Measurements from ENCODE around the gene KDM2A. TPM values are rescaled to one million over a fixed set of nuclear protein-coding genes. Genes with fewer than 3 reads are reported as not detected.
A peak's percentile ranks its signal among the peaks of the same experiment; 100 is the strongest.

The KDM2A gene
- total RNA-seq, 2 experiments from 2014 or later = 83.8 to 94.0 TPM

- CTCF ChIA-PET = interaction anchor here (3.9 kb wide), 1 partner anchor 14 kb away, joined by 36 read pairs; no protein-coding TSS in a partner anchor
- peak overlapping the region; percentile 64 for H3K27ac Mint-ChIP-seq
These were observed 165.9 kb downstream of the KDM2A start for GRCh38 chr11:67284811-67285540.

GRCh38 chr11:67285541-67286498, 166.8 kb downstream of the KDM2A start:
- peaks cover 51% of the 10 kb centered on the region for H3K36me3 Mint-ChIP-seq (ENCODE audit: low read depth)
- H3K4me3 Mint-ChIP-seq = peak overlapping the region; percentile 73
- H3K9me3 Mint-ChIP-seq = no peaks in the 10 kb centered on the region
- DNase-seq = no peak
- ChIA-PET CTCF (interaction anchor here (1.3 to 6.1 kb wide), 3 partner anchors 8 to 31 kb away, joined by 5 to 41 read pairs (median 15); no protein-coding TSS in a partner anchor), POLR2A (no interaction called here)
- peaks cover 59% of the 10 kb centered on the region for H3K4me1 Mint-ChIP-seq
- H3K27me3 Mint-ChIP-seq = no peaks in the 10 kb centered on the region
- peak overlapping the region; percentile 98 for H3K27ac Mint-ChIP-seq

More at GRCh38 chr11:67284811-67285540, 165.9 kb downstream of the KDM2A start:
- H3K27me3 Mint-ChIP-seq = no peaks in the 10 kb centered on the region
- no peak for DNase-seq
- peaks cover 53% of the 10 kb centered on the region for H3K36me3 Mint-ChIP-seq (ENCODE audit: low read depth)
- POLR2A ChIA-PET = no interaction called here
- H3K4me3 Mint-ChIP-seq = no peak overlapping the region
- peaks cover 58% of the 10 kb centered on the region for H3K4me1 Mint-ChIP-seq
- no peaks in the 10 kb centered on the region for H3K9me3 Mint-ChIP-seq

- ChIA-PET CTCF (interaction anchor here (1.0 to 6.1 kb wide), 6 partner anchors 9 to 90 kb away, joined by 3 to 41 read pairs (median 4); partner anchors contain the start of gene SSH3), POLR2A (interaction anchor here (0.7 to 2.0 kb wide), 3 partner anchors 9 to 153 kb away, joined by 4 to 10 read pairs (median 7); no protein-coding TSS in a partner anchor)
- Mint-ChIP-seq H3K27me3 (no peaks in the 10 kb centered on the region), H3K4me3 (peak overlapping the region; percentile 73), H3K9me3 (no peaks in the 10 kb centered on the region), H3K4me1 (peaks cover 66% of the 10 kb centered on the region), H3K27ac (peak overlapping the region; percentile 98), H3K36me3 (ENCODE audit: low read depth) (peaks cover 57% of the 10 kb centered on the region)
- peak; percentile 29 for DNase-seq
These were observed 167.7 kb downstream of the KDM2A start for GRCh38 chr11:67286621-67287333.

GRCh38 chr11:67287355-67288197, 168.5 kb downstream of the KDM2A start:
- Mint-ChIP-seq H3K27me3 (no peaks in the 10 kb centered on the region), H3K4me1 (peaks cover 68% of the 10 kb centered on the region), H3K9me3 (no peaks in the 10 kb centered on the region), H3K36me3 (ENCODE audit: low read depth) (peaks cover 56% of the 10 kb centered on the region), H3K27ac (peak overlapping the region; percentile 98), H3K4me3 (peak overlapping the region; percentile 73)
- peak; percentile 69 for DNase-seq
- POLR2A ChIA-PET = interaction anchor here (0.7 to 2.5 kb wide), 5 partner anchors 10 to 152 kb away, joined by 3 to 10 read pairs (median 7); partner anchors contain the start of gene GRK2
- CTCF ChIA-PET = interaction anchor here (0.8 to 6.1 kb wide), 17 partner anchors 10 to 114 kb away, joined by 3 to 41 read pairs (median 5); partner anchors contain the start of genes PPP1CA and SSH3

- no peaks in the 10 kb centered on the region for H3K9me3 Mint-ChIP-seq
- H3K4me1 Mint-ChIP-seq = peaks cover 72% of the 10 kb centered on the region
- no peak for DNase-seq
- no peaks in the 10 kb centered on the region for H3K27me3 Mint-ChIP-seq
- POLR2A ChIA-PET = interaction anchor here (0.8 to 2.5 kb wide), 5 partner anchors 11 to 116 kb away, joined by 3 to 10 read pairs (median 7); partner anchors contain the start of genes GRK2 and TBC1D10C
- H3K27ac Mint-ChIP-seq = peak overlapping the region; percentile 98
- H3K36me3 Mint-ChIP-seq (ENCODE audit: low read depth) = peaks cover 57% of the 10 kb centered on the region
- H3K4me3 Mint-ChIP-seq = peak overlapping the region; percentile 73
- CTCF ChIA-PET = interaction anchor here (0.8 to 6.1 kb wide), 16 partner anchors 10 to 113 kb away, joined by 3 to 41 read pairs (median 4); partner anchors contain the start of genes PPP1CA and SSH3
These were observed 169.1 kb downstream of the KDM2A start for GRCh38 chr11:67288198-67288451.

GRCh38 chr11:67288452-67289225, 169.6 kb downstream of the KDM2A start:
- POLR2A ChIA-PET = interaction anchor here (0.8 to 2.5 kb wide), 5 partner anchors 11 to 115 kb away, joined by 3 to 10 read pairs (median 7); partner anchors contain the start of genes GRK2 and TBC1D10C
- CTCF ChIA-PET = interaction anchor here (0.7 to 6.1 kb wide), 16 partner anchors 10 to 113 kb away, joined by 3 to 41 read pairs (median 5); partner anchors contain the start of genes PPP1CA and SSH3
- peaks cover 72% of the 10 kb centered on the region for H3K4me1 Mint-ChIP-seq
- peak overlapping the region; percentile 73 for H3K4me3 Mint-ChIP-seq
- peaks cover 60% of the 10 kb centered on the region for H3K36me3 Mint-ChIP-seq (ENCODE audit: low read depth)
- no peaks in the 10 kb centered on the region for H3K27me3 Mint-ChIP-seq
- H3K9me3 Mint-ChIP-seq = no peaks in the 10 kb centered on the region
- DNase-seq = peak; percentile 92
- H3K27ac Mint-ChIP-seq = peak overlapping the region; percentile 98

- POLR2A ChIA-PET = interaction anchor here (2.5 kb wide), 1 partner anchor 21 kb away, joined by 10 read pairs; no protein-coding TSS in a partner anchor
- Mint-ChIP-seq H3K27ac (peak within 1 kb of the TSS; percentile 98), H3K4me1 (peaks cover 71% of the 10 kb centered on the region), H3K4me3 (peak within 1 kb of the TSS; percentile 92), H3K27me3 (no peaks in the 10 kb centered on the region), H3K36me3 (ENCODE audit: low read depth) (peaks cover 60% of the 10 kb centered on the region), H3K9me3 (no peaks in the 10 kb centered on the region)
- CTCF ChIA-PET = interaction anchor here (0.7 to 6.1 kb wide), 11 partner anchors 9 to 46 kb away, joined by 3 to 41 read pairs (median 7); partner anchors contain the start of gene SSH3
- DNase-seq = no peak
These were observed 170.2 kb downstream of the KDM2A start, which contains the start of gene ANKRD13D for GRCh38 chr11:67289226-67289650. Gene ANKRD13D (plus strand): TSS chr11:67289303. CDS start chr11:67289461, 158 bp downstream.

GRCh38 chr11:67289651-67290479, 170.8 kb downstream of the KDM2A start:
- DNase-seq = peak; percentile 33
- Mint-ChIP-seq H3K36me3 (ENCODE audit: low read depth) (peaks cover 63% of the 10 kb centered on the region), H3K27me3 (no peaks in the 10 kb centered on the region), H3K4me3 (peak overlapping the region; percentile 92), H3K27ac (peak overlapping the region; percentile 87), H3K4me1 (peaks cover 67% of the 10 kb centered on the region), H3K9me3 (no peaks in the 10 kb centered on the region)
- CTCF ChIA-PET = interaction anchor here (1.5 to 6.1 kb wide), 7 partner anchors 8 to 19 kb away, joined by 3 to 41 read pairs (median 10); partner anchors contain the start of gene SSH3
- POLR2A ChIA-PET = interaction anchor here (2.5 kb wide), 1 partner anchor 22 kb away, joined by 10 read pairs; no protein-coding TSS in a partner anchor

GRCh38 chr11:67290801-67291200, 171.7 kb downstream of the KDM2A start:
- DNase-seq = no peak
- CTCF ChIA-PET = interaction anchor here (1.3 to 6.1 kb wide), 2 partner anchors 12 to 13 kb away, joined by 7 to 41 read pairs; partner anchors contain the start of gene SSH3
- Mint-ChIP-seq H3K4me1 (peaks cover 59% of the 10 kb centered on the region), H3K36me3 (ENCODE audit: low read depth) (peaks cover 70% of the 10 kb centered on the region), H3K27me3 (no peaks in the 10 kb centered on the region), H3K27ac (peak overlapping the region; percentile 38), H3K4me3 (peak overlapping the region; percentile 92), H3K9me3 (no peaks in the 10 kb centered on the region)
- POLR2A ChIA-PET = no interaction called here
